Type B pancreatic cell (in vitro differentiated cells): ENCODE results near the gene DDX24. TPM values are rescaled to one million over a fixed set of nuclear protein-coding genes. Genes with fewer than 3 reads are reported as not detected.

ENCODE experiments used
- DNase-seq: peaks from one replicate; pipeline ENCODE4 v3.0.0; 2021; ENCODE audit warnings: mixed read lengths; ENCODE audit not compliant: unreplicated experiment; ENCODE audit errors: extremely low spot score
- H3K27ac Mint-ChIP-seq: 2 replicates; pipeline ENCODE4 v1.8.0; 2021; ENCODE audit warnings: mild to moderate bottlenecking, mixed read lengths
- H3K27me3 Mint-ChIP-seq: 2 replicates; pipeline ENCODE4 v1.8.0; 2021; ENCODE audit warnings: mixed read lengths
- H3K36me3 Mint-ChIP-seq: 2 replicates; pipeline ENCODE4 v1.8.0; 2021; ENCODE audit warnings: mixed read lengths
- H3K4me1 Mint-ChIP-seq: one replicate; pipeline ENCODE4 v1.8.0; 2021; ENCODE audit warnings: mixed read lengths; ENCODE audit not compliant: unreplicated experiment
- H3K4me3 Mint-ChIP-seq: 2 replicates; pipeline ENCODE4 v1.8.0; 2021; ENCODE audit warnings: mild to moderate bottlenecking, mixed read lengths
- H3K9me3 Mint-ChIP-seq: 2 replicates; pipeline ENCODE4 v1.8.0; 2021; ENCODE audit warnings: mixed read lengths
- total RNA-seq: library from RNA; stranded (reverse); gene quantifications from 2 replicates; pipeline ENCODE4 v1.2.1, GENCODE V29; 2021; ENCODE audit warnings: low replicate concordance
- TF ChIP-seq, protein P1 (sequence below): fragments of 200-600 bp; sonication (generic); conservative IDR thresholded peaks from 2 replicates; pipeline ENCODE4 v1.5.0; 2021; ENCODE audit warnings: antibody characterized with exemption, mild to moderate bottlenecking

DDX24 gene
- total RNA-seq, 1 donor from 2014 or later: 156 TPM

GRCh38 chr14:94056579-94057308 lies 24.3 kb downstream of the DDX24 start:
- H3K4me3 Mint-ChIP-seq: no peak overlapping the region
- H3K4me1 Mint-ChIP-seq: peaks cover 3% of the 10 kb centered on the region
- TF ChIP-seq, protein P1, sequence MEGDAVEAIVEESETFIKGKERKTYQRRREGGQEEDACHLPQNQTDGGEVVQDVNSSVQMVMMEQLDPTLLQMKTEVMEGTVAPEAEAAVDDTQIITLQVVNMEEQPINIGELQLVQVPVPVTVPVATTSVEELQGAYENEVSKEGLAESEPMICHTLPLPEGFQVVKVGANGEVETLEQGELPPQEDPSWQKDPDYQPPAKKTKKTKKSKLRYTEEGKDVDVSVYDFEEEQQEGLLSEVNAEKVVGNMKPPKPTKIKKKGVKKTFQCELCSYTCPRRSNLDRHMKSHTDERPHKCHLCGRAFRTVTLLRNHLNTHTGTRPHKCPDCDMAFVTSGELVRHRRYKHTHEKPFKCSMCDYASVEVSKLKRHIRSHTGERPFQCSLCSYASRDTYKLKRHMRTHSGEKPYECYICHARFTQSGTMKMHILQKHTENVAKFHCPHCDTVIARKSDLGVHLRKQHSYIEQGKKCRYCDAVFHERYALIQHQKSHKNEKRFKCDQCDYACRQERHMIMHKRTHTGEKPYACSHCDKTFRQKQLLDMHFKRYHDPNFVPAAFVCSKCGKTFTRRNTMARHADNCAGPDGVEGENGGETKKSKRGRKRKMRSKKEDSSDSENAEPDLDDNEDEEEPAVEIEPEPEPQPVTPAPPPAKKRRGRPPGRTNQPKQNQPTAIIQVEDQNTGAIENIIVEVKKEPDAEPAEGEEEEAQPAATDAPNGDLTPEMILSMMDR: no peak
- H3K27me3 Mint-ChIP-seq: no peaks in the 10 kb centered on the region
- DNase-seq: no peak
- H3K36me3 Mint-ChIP-seq: peaks cover 49% of the 10 kb centered on the region
- no peak overlapping the region for H3K27ac Mint-ChIP-seq
- H3K9me3 Mint-ChIP-seq: no peaks in the 10 kb centered on the region

DNA sequence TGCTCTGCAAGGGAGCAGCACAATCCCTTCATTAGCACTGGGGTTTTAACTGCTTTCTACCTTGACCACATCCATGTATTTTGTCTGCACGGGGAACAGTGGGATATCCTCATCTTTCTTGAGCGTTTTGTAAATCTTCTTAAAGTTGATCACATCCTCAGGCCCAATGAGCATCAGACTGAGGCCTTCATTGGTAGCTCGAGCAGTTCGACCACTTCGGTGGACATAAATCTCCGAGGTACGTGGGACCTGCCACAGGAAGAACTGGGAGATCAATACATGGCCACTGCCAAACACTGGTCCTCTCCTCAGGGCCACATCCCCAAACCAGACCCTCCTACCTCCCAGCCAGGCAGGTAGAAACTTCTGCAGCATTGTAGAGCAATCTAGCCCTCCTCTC lies 26.1 kb downstream of the DDX24 start:
- TF ChIP-seq, protein P1: no peak
- Mint-ChIP-seq H3K9me3 (no peaks in the 10 kb centered on the region), H3K27me3 (no peaks in the 10 kb centered on the region), H3K4me1 (peaks cover 12% of the 10 kb centered on the region), H3K4me3 (no peak overlapping the region), H3K27ac (no peak overlapping the region), H3K36me3 (peaks cover 54% of the 10 kb centered on the region)
- no peak for DNase-seq

- H3K36me3 Mint-ChIP-seq: peaks cover 56% of the 10 kb centered on the region
- DNase-seq: no peak
- H3K27me3 Mint-ChIP-seq: no peaks in the 10 kb centered on the region
- TF ChIP-seq, protein P1: no peak
- no peak overlapping the region for H3K4me3 Mint-ChIP-seq
- no peak overlapping the region for H3K27ac Mint-ChIP-seq
- H3K9me3 Mint-ChIP-seq: no peaks in the 10 kb centered on the region
- H3K4me1 Mint-ChIP-seq: peaks cover 13% of the 10 kb centered on the region
Observed at GRCh38 chr14:94054401-94054800, 26.6 kb downstream of the DDX24 start.

DNA sequence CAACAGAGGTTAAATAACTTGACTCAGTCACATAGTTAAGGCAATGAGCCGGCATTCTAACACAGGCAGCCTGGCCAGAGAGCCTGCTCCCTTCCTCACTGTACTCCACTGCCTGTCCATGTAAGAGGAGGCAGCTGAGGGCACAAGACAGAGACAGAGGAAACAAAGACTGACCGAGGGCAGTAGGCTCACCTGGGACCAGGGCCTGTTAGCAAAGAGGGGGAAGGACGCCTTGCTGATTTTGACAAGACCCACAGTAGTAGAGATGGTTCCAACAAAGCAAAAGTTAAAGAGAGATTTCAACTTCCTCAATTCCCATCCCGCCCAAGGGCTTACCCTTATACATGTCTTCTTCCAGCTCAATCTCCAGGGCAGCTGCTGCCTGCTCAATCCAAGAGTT lies 28.3 kb downstream of the DDX24 start:
- Mint-ChIP-seq H3K36me3 (peaks cover 54% of the 10 kb centered on the region), H3K9me3 (no peaks in the 10 kb centered on the region), H3K27ac (peak overlapping the region; percentile 61), H3K4me1 (peaks cover 22% of the 10 kb centered on the region), H3K4me3 (no peak overlapping the region), H3K27me3 (no peaks in the 10 kb centered on the region)
- no peak for DNase-seq
- TF ChIP-seq, protein P1: no peak

GRCh38 chr14:94052199-94052598 lies 28.8 kb downstream of the DDX24 start:
- peaks cover 54% of the 10 kb centered on the region for H3K36me3 Mint-ChIP-seq
- TF ChIP-seq, protein P1: no peak
- H3K4me3 Mint-ChIP-seq: no peak overlapping the region
- H3K27me3 Mint-ChIP-seq: no peaks in the 10 kb centered on the region
- H3K4me1 Mint-ChIP-seq: peaks cover 22% of the 10 kb centered on the region
- H3K9me3 Mint-ChIP-seq: no peaks in the 10 kb centered on the region
- DNase-seq: no peak
- H3K27ac Mint-ChIP-seq: peak overlapping the region; percentile 61
